PC-9 (cell line): ENCODE results near the gene TVP23A. TPM values are rescaled to one million over a fixed set of nuclear protein-coding genes. Genes with fewer than 3 reads are reported as not detected.

Source experiments
- BruUV-seq: library from RNA; stranded (reverse); fragments of 400-500 nt; replicated peaks from 2 replicates; lab custom pipeline; 2021; lab: Mats Ljungman, UMichigan
- CTCF ChIA-PET: fragments of 300-600 bp; sonication (Branson Sonifier 250); formaldehyde crosslinking; loops from one replicate; lab custom pipeline; 2022; ENCODE audit warnings: antibody characterized with exemption; lab: Charles Lee
- POLR2A ChIA-PET: fragments of 300-600 bp; sonication (Branson Sonifier 250); formaldehyde crosslinking; loops from one replicate; lab custom pipeline; 2022; ENCODE audit warnings: antibody characterized with exemption; ENCODE audit not compliant: unreplicated experiment; lab: Charles Lee
- DNase-seq, 2 experiments: peaks; one replicate each; pipeline versions ENCODE4 v3.0.0 to v3.0.0-alpha.2; 2015 to 2022; ENCODE audit warnings: mixed read lengths in 1 of 2
- H2AFZ ChIP-seq: fragments of 200-600 bp; sonication (generic); 2 replicates; pipeline ENCODE4 v1.8.1; 2017; ENCODE audit warnings: antibody characterized with exemption
- H3F3A ChIP-seq: fragments of 200-600 bp; sonication (generic); 2 replicates; pipeline ENCODE4 v1.8.1; 2017; ENCODE audit warnings: antibody characterized with exemption, mild to moderate bottlenecking, low read depth; ENCODE audit not compliant: insufficient read depth
- H3K27ac ChIP-seq: fragments of 200-600 bp; sonication (generic); 2 replicates; pipeline ENCODE4 v1.6.1; 2016; ENCODE audit warnings: mixed run types
- H3K27me3 ChIP-seq: fragments of 200-600 bp; sonication (generic); 2 replicates; pipeline ENCODE4 v1.6.1; 2016; ENCODE audit warnings: low read depth, mixed run types; ENCODE audit not compliant: insufficient read depth
- H3K36me3 ChIP-seq: fragments of 200-600 bp; sonication (generic); 2 replicates; pipeline ENCODE4 v1.6.1; 2016; ENCODE audit warnings: low read depth, mixed run types
- H3K4me1 ChIP-seq: fragments of 200-600 bp; sonication (generic); replicated peaks from 2 replicates; pipeline ENCODE4 v1.6.1; 2016; ENCODE audit warnings: mixed run types; ENCODE audit not compliant: insufficient read depth
- H3K4me2 ChIP-seq: fragments of 200-600 bp; sonication (generic); 2 replicates; pipeline ENCODE4 v1.6.1; 2017; ENCODE audit warnings: mixed run types
- H3K4me3 ChIP-seq: fragments of 200-600 bp; sonication (generic); 2 replicates; pipeline ENCODE4 v1.6.1; 2016; ENCODE audit warnings: mixed run types
- H3K79me2 ChIP-seq: fragments of 200-600 bp; sonication (generic); 2 replicates; pipeline ENCODE4 v1.6.1; 2017; ENCODE audit warnings: low read depth, mixed run types
- H3K9me2 ChIP-seq: fragments of 200-600 bp; sonication (generic); 2 replicates; pipeline ENCODE4 v1.8.1; 2017; ENCODE audit warnings: mild to moderate bottlenecking; ENCODE audit not compliant: insufficient read depth
- H3K9me3 ChIP-seq: fragments of 200-600 bp; sonication (generic); 2 replicates; pipeline ENCODE4 v1.8.1; 2016; ENCODE audit warnings: low read depth; ENCODE audit not compliant: insufficient read depth
- H4K20me1 ChIP-seq: fragments of 200-600 bp; sonication (generic); 2 replicates; pipeline ENCODE4 v1.8.1; 2017; ENCODE audit not compliant: insufficient read depth
- EZH2 ChIP-seq: fragments of 200-600 bp; sonication (generic); IDR thresholded peaks from 2 replicates; pipeline ENCODE4 v1.8.0; 2017; ENCODE audit warnings: antibody characterized with exemption, low read depth
- intact Hi-C: fragments of 100-400 bp; cut with micrococcal nuclease; formaldehyde crosslinking; loops from one replicate; pipeline ENCODE4 v1.10.0; 2022; ENCODE audit not compliant: unreplicated experiment
- total RNA-seq: library from RNA; stranded (reverse); gene quantifications from 2 replicates; pipeline ENCODE4 v1.2.3, GENCODE V29; 2021
- TF ChIP-seq, protein P1 (sequence below): fragments of 200-600 bp; sonication (generic); conservative IDR thresholded peaks from 2 replicates; pipeline ENCODE4 v1.6.1; 2017; ENCODE audit warnings: mixed run types, antibody characterized with exemption, mild to moderate bottlenecking, moderate library complexity

Gene TVP23A
- total RNA-seq, 1 experiment from 2014 or later: not detected

DNA sequence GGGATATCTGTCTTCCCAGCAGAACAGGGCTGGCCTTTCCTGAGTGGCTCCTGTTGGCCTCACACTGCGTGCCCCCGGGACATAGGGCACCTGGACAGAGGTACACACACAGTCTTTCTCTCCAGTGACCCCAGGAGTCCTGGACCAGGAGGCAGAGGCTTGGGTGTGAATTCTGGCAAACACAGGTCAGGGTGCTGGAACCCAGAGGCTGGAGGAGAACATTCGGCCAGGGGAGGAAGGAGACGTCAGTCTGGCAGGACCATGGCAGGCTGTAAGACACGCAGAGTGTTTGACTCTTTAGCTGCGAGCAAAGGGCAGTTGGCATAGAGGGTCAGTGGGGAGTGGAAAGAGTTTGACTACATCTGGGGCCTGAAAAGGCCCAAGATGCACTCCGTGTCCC is 4.1 kb upstream of the TVP23A start:
- no peaks in the 10 kb centered on the region for H3K9me2 ChIP-seq
- H3K27me3 ChIP-seq: no peaks in the 10 kb centered on the region
- no peaks in the 10 kb centered on the region for H3K9me3 ChIP-seq
- H3F3A ChIP-seq: no peaks in the 10 kb centered on the region
- CTCF ChIA-PET: no interaction called here
- H2AFZ ChIP-seq: no peak overlapping the region
- no peaks in the 10 kb centered on the region for H3K36me3 ChIP-seq
- no TSS peak for BruUV-seq
- no peak overlapping the region for H3K27ac ChIP-seq
- TF ChIP-seq, protein P1, sequence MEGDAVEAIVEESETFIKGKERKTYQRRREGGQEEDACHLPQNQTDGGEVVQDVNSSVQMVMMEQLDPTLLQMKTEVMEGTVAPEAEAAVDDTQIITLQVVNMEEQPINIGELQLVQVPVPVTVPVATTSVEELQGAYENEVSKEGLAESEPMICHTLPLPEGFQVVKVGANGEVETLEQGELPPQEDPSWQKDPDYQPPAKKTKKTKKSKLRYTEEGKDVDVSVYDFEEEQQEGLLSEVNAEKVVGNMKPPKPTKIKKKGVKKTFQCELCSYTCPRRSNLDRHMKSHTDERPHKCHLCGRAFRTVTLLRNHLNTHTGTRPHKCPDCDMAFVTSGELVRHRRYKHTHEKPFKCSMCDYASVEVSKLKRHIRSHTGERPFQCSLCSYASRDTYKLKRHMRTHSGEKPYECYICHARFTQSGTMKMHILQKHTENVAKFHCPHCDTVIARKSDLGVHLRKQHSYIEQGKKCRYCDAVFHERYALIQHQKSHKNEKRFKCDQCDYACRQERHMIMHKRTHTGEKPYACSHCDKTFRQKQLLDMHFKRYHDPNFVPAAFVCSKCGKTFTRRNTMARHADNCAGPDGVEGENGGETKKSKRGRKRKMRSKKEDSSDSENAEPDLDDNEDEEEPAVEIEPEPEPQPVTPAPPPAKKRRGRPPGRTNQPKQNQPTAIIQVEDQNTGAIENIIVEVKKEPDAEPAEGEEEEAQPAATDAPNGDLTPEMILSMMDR: no peak
- no peak for TF ChIP-seq EZH2
- no peak overlapping the region for H3K4me2 ChIP-seq
- intact Hi-C loops: loop anchor here (10.0 kb wide), 1 partner anchor 68 kb away; no protein-coding TSS in a partner anchor
- H4K20me1 ChIP-seq: no peaks in the 10 kb centered on the region
- H3K4me3 ChIP-seq: no peak overlapping the region
- H3K79me2 ChIP-seq: no peaks in the 10 kb centered on the region
- POLR2A ChIA-PET: no interaction called here
- DNase-seq: no peak
- no peaks in the 10 kb centered on the region; the same call in 1 of the 2 replicates for H3K4me1 ChIP-seq

DNA sequence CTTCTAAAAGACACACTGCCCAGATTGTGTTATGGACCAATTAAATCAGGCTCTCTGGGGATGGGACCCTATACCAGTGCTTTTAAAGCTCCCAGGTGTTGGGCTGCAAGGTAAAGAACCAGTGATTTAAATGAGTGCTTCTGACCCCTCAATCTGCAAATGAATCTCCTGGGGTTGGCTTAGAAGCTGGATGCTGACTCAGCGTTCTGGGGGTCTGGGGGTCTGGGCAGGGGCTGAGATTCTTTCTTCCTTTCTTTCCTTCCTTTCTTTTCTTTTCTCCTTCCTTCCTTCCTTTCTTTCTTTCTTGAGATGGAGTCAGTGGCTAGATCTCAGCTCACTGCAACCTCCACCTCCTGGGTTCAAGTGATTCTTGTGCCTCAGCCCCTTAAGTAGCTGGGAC is 2.0 kb upstream of the TVP23A start:
- BruUV-seq: no TSS peak
- Histone ChIP-seq H3K4me2 (no peak overlapping the region), H3K4me1 (no peaks in the 10 kb centered on the region; the same call in 1 of the 2 replicates)

GRCh38 chr16:10817514-10817913 is 1.1 kb downstream of the TVP23A start:
- H3K9me2 ChIP-seq: no peaks in the 10 kb centered on the region
- no TSS peak for BruUV-seq
- DNase-seq: no peak
- no peaks in the 10 kb centered on the region for H3K79me2 ChIP-seq
- ChIA-PET POLR2A (no interaction called here), CTCF (no interaction called here)
- no peaks in the 10 kb centered on the region for H4K20me1 ChIP-seq
- intact Hi-C loops: no loop called here
- no peaks in the 10 kb centered on the region for H3F3A ChIP-seq
- TF ChIP-seq EZH2: no peak
- TF ChIP-seq, protein P1: no peak
- no peaks in the 10 kb centered on the region for H3K4me1 ChIP-seq
- H3K27me3 ChIP-seq: no peaks in the 10 kb centered on the region
- H3K4me2 ChIP-seq: no peak overlapping the region
- H3K36me3 ChIP-seq: no peaks in the 10 kb centered on the region
- no peaks in the 10 kb centered on the region for H3K9me3 ChIP-seq
- no peak overlapping the region for H3K27ac ChIP-seq
- no peak overlapping the region for H3K4me3 ChIP-seq
- H2AFZ ChIP-seq: no peak overlapping the region

More for the DNA sequence above, 2.0 kb upstream of the TVP23A start:
- ChIA-PET CTCF (interaction anchor here (0.5 kb wide), 1 partner anchor 1091 kb away, joined by 7 read pairs; no protein-coding TSS in a partner anchor), POLR2A (no interaction called here)
- H3F3A ChIP-seq: no peaks in the 10 kb centered on the region
- intact Hi-C loops: loop anchor here (10.0 kb wide), 1 partner anchor 66 kb away; no protein-coding TSS in a partner anchor
- no peaks in the 10 kb centered on the region for H3K9me3 ChIP-seq
- H3K36me3 ChIP-seq: no peaks in the 10 kb centered on the region
- no peaks in the 10 kb centered on the region for H3K27me3 ChIP-seq
- DNase-seq: no peak
- TF ChIP-seq EZH2: no peak
- TF ChIP-seq, protein P1: no peak
- H3K9me2 ChIP-seq: no peaks in the 10 kb centered on the region
- no peak overlapping the region for H3K4me3 ChIP-seq
- no peak overlapping the region for H2AFZ ChIP-seq
- no peaks in the 10 kb centered on the region for H3K79me2 ChIP-seq
- no peaks in the 10 kb centered on the region for H4K20me1 ChIP-seq
- H3K27ac ChIP-seq: no peak overlapping the region
